Endodermal cell (in vitro differentiated cells): Measurements from ENCODE around the gene PTOV1. TPM values are rescaled to one million over a fixed set of nuclear protein-coding genes. Genes with fewer than 3 reads are reported as not detected.

Source experiments
- DNase-seq: peaks from one replicate; pipeline ENCODE4 v3.0.0-alpha.2; 2017
- H3K27ac ChIP-seq: 2 replicates; pipeline ENCODE4 v1.5.1; 2013; ENCODE audit warnings: mild to moderate bottlenecking, low read depth, low read length, moderate library complexity
- H3K27me3 ChIP-seq: 2 replicates; pipeline ENCODE4 v1.6.1; 2013; ENCODE audit warnings: mild to moderate bottlenecking, low read length, moderate library complexity; ENCODE audit not compliant: insufficient read depth, control insufficient read depth, poor library complexity, severe bottlenecking
- H3K36me3 ChIP-seq: 2 replicates; pipeline ENCODE4 v1.7.0; 2013; ENCODE audit warnings: mild to moderate bottlenecking, low read length, moderate library complexity; ENCODE audit not compliant: control insufficient read depth, insufficient read depth
- H3K4me1 ChIP-seq: one replicate; pipeline ENCODE4 v1.7.0; 2013; ENCODE audit warnings: low read length; ENCODE audit not compliant: control insufficient read depth, insufficient read depth
- H3K4me3 ChIP-seq: 2 replicates; pipeline ENCODE4 v1.5.1; 2013; ENCODE audit warnings: mild to moderate bottlenecking, low read length, moderate library complexity
- H3K9ac ChIP-seq: 2 replicates; pipeline ENCODE4 v1.6.1; 2013; ENCODE audit warnings: mild to moderate bottlenecking, low read length, moderate library complexity; ENCODE audit not compliant: poor library complexity, severe bottlenecking; ENCODE audit errors: extremely low read depth
- H3K9me3 ChIP-seq: 2 replicates; pipeline ENCODE4 v1.6.1; 2013; ENCODE audit warnings: mild to moderate bottlenecking, low read length, moderate library complexity; ENCODE audit not compliant: control insufficient read depth
- H3K27ac Mint-ChIP-seq: 2 replicates; pipeline ENCODE4 v1.8.0; 2020; ENCODE audit warnings: mixed read lengths
- H3K27me3 Mint-ChIP-seq: 2 replicates; pipeline ENCODE4 v1.8.0; 2021; ENCODE audit warnings: mild to moderate bottlenecking, mixed read lengths; ENCODE audit not compliant: insufficient read depth
- H3K36me3 Mint-ChIP-seq: 2 replicates; pipeline ENCODE4 v1.8.0; 2020; ENCODE audit warnings: low read depth, mixed read lengths
- H3K4me1 Mint-ChIP-seq: 2 replicates; pipeline ENCODE4 v1.8.0; 2020; ENCODE audit warnings: mixed read lengths
- H3K4me3 Mint-ChIP-seq: 2 replicates; pipeline ENCODE4 v1.8.0; 2020; ENCODE audit warnings: mild to moderate bottlenecking, moderate library complexity, mixed read lengths
- H3K9me3 Mint-ChIP-seq: 2 replicates; pipeline ENCODE4 v1.8.0; 2020; ENCODE audit warnings: mild to moderate bottlenecking, mixed read lengths
- CTCF ChIP-seq: fragments of 200-600 bp; sonication (generic); conservative IDR thresholded peaks from 2 replicates; pipeline ENCODE4 v1.5.0; 2021; ENCODE audit warnings: antibody characterized with exemption, mild to moderate bottlenecking
- WGBS, 2 experiments: methylation state at CpG; one replicate each; pipeline versions ENCODE4 v1.1.5 to v1.1.7; 2013; ENCODE audit warnings: missing lambda C conversion rate in 2 of 2, mixed read lengths in 1 of 2; ENCODE audit not compliant: insufficient coverage in 1 of 2, insufficient read length in 1 of 2; 5-methylcytosine and 5-hydroxymethylcytosine counted together
- total RNA-seq, 2 donors: library from RNA; stranded (reverse); fragmentation: NEBNext Ultra II Directional in 1 of 2; extraction: Animal tissue kit (Norgen Biotek cat#: 25700) in 1 of 2; gene quantifications; 2 replicates in 1 of 2; 3 replicates in 1 of 2; pipeline ENCODE4 v1.2.1, GENCODE V29; 2021

PTOV1 gene
- total RNA-seq, 2 donors from 2014 or later = 279 to 287 TPM

GRCh38 chr19:49861541-49862378 is 10.8 kb downstream of the PTOV1 start:
- Mint-ChIP-seq H3K4me1 (peaks cover 9% of the 10 kb centered on the region), H3K27me3 (no peaks in the 10 kb centered on the region), H3K27ac (no peak overlapping the region), H3K36me3 (peaks cover 59% of the 10 kb centered on the region), H3K9me3 (no peaks in the 10 kb centered on the region), H3K4me3 (no peak overlapping the region)
- Histone ChIP-seq H3K27ac (no peak overlapping the region), H3K36me3 (peaks cover 53% of the 10 kb centered on the region), H3K9ac (no peak overlapping the region), H3K9me3 (no peaks in the 10 kb centered on the region), H3K4me1 (no peaks in the 10 kb centered on the region), H3K4me3 (no peak overlapping the region), H3K27me3 (no peaks in the 10 kb centered on the region)
- TF ChIP-seq CTCF = no peak
- DNase-seq = no peak
- WGBS, 2 experiments = 93 to 96% methylated on average over 38 to 55 of the region's 60 CpGs

GRCh38 chr19:49862391-49863253 is 11.7 kb downstream of the PTOV1 start:
- H3K4me1 Mint-ChIP-seq = peaks cover 12% of the 10 kb centered on the region
- H3K9me3 Mint-ChIP-seq = no peaks in the 10 kb centered on the region
- 85 to 88% methylated on average over 24 to 49 of the region's 49 CpGs for WGBS, 2 experiments
- H3K27ac Mint-ChIP-seq = peak overlapping the region; percentile 14
- H3K27me3 Mint-ChIP-seq = no peaks in the 10 kb centered on the region
- H3K4me3 ChIP-seq = no peak overlapping the region
- no peaks in the 10 kb centered on the region for H3K27me3 ChIP-seq
- no peaks in the 10 kb centered on the region for H3K4me1 ChIP-seq
- no peak overlapping the region for H3K9ac ChIP-seq
- peak; percentile 89 for DNase-seq
- no peak overlapping the region for H3K27ac ChIP-seq
- peak; percentile 67 for TF ChIP-seq CTCF
- no peak overlapping the region for H3K4me3 Mint-ChIP-seq
- peaks cover 47% of the 10 kb centered on the region for H3K36me3 ChIP-seq
- H3K36me3 Mint-ChIP-seq = peaks cover 53% of the 10 kb centered on the region
- no peaks in the 10 kb centered on the region for H3K9me3 ChIP-seq

- H3K27me3 Mint-ChIP-seq = no peaks in the 10 kb centered on the region
- peaks cover 47% of the 10 kb centered on the region for H3K36me3 ChIP-seq
- H3K4me1 ChIP-seq = no peaks in the 10 kb centered on the region
- WGBS, 2 experiments = 93 to 94% methylated on average over 19 to 24 of the region's 24 CpGs
- DNase-seq = no peak
- peaks cover 47% of the 10 kb centered on the region for H3K36me3 Mint-ChIP-seq
- H3K27me3 ChIP-seq = no peaks in the 10 kb centered on the region
- H3K4me3 Mint-ChIP-seq = no peak overlapping the region
- no peaks in the 10 kb centered on the region for H3K9me3 ChIP-seq
- H3K9ac ChIP-seq = no peak overlapping the region
- H3K9me3 Mint-ChIP-seq = peaks cover 4% of the 10 kb centered on the region
- H3K27ac Mint-ChIP-seq = peak overlapping the region; percentile 14
- peaks cover 12% of the 10 kb centered on the region for H3K4me1 Mint-ChIP-seq
- H3K4me3 ChIP-seq = no peak overlapping the region
- no peak overlapping the region for H3K27ac ChIP-seq
- no peak for TF ChIP-seq CTCF
Observed at GRCh38 chr19:49863254-49863934, 12.4 kb downstream of the PTOV1 start.
